22Rv1 (cell line): ENCODE measurements around the gene PHACTR4.

ENCODE experiments used
- ZFX ChIP-seq: fragments of 450-650 bp; IDR thresholded peaks from 2 replicates; pipeline ENCODE4 v1.6.1; 2017; ENCODE audit warnings: antibody characterized with exemption, borderline replicate concordance
- TF ChIP-seq, protein P1 (sequence below): fragments of 450-650 bp; IDR thresholded peaks from 2 replicates; pipeline ENCODE4 v1.5.1; 2017; ENCODE audit warnings: mild to moderate bottlenecking

DNA sequence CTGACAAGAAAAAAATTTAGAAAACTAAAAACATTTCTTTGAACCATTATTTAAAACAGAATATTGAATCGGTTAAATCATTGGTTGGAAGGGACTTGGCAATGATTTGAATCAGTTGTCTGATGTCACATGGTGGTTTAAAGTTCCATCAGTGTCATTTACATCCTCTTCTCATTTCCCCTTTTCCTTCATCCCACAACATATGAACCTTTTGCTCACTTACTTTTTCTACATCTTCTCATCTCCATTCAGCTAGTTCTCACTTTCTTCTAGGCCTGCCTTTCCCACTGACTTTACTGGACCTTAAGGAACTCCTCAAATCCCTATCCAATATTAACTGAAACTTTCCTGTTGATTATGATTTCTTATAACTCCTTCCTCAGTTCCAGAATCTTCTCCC lies 58.5 kb downstream of the PHACTR4 start:
- TF ChIP-seq, protein P1, sequence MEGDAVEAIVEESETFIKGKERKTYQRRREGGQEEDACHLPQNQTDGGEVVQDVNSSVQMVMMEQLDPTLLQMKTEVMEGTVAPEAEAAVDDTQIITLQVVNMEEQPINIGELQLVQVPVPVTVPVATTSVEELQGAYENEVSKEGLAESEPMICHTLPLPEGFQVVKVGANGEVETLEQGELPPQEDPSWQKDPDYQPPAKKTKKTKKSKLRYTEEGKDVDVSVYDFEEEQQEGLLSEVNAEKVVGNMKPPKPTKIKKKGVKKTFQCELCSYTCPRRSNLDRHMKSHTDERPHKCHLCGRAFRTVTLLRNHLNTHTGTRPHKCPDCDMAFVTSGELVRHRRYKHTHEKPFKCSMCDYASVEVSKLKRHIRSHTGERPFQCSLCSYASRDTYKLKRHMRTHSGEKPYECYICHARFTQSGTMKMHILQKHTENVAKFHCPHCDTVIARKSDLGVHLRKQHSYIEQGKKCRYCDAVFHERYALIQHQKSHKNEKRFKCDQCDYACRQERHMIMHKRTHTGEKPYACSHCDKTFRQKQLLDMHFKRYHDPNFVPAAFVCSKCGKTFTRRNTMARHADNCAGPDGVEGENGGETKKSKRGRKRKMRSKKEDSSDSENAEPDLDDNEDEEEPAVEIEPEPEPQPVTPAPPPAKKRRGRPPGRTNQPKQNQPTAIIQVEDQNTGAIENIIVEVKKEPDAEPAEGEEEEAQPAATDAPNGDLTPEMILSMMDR: no peak
- no peak for TF ChIP-seq ZFX
